GM10847 (cell line): ENCODE data around the gene TMPRSS11B.

Experiments
- POLR2A ChIP-seq: IDR thresholded peaks from 2 replicates; pipeline ENCODE4 v1.6.1; 2011; ENCODE audit not compliant: insufficient read length; ENCODE audit errors: extremely low read depth

TMPRSS11B gene

GRCh38 chr4:68250151-68250930 lies 4.8 kb upstream of the TMPRSS11B start:
- TF ChIP-seq POLR2A: no peak

- TF ChIP-seq POLR2A: no peak
Measured at GRCh38 chr4:68249434-68249833, 3.9 kb upstream of the TMPRSS11B start.

- TF ChIP-seq POLR2A: no peak
Measured at GRCh38 chr4:68240620-68241019, 4.9 kb downstream of the TMPRSS11B start.

- TF ChIP-seq POLR2A: no peak
Measured at GRCh38 chr4:68228568-68228967, 16.9 kb downstream of the TMPRSS11B start.

- TF ChIP-seq POLR2A: no peak
Measured at GRCh38 chr4:68218044-68218443, 27.4 kb downstream of the TMPRSS11B start.

GRCh38 chr4:68216501-68216900 lies 29.0 kb downstream of the TMPRSS11B start:
- no peak for TF ChIP-seq POLR2A

- no peak for TF ChIP-seq POLR2A
Measured at GRCh38 chr4:68209003-68209402, 36.5 kb downstream of the TMPRSS11B start.

- no peak for TF ChIP-seq POLR2A
Measured at GRCh38 chr4:68193194-68193593, 52.3 kb downstream of the TMPRSS11B start.

GRCh38 chr4:68187145-68187544 lies 58.3 kb downstream of the TMPRSS11B start:
- TF ChIP-seq POLR2A: no peak

- TF ChIP-seq POLR2A: no peak
Measured at GRCh38 chr4:68184923-68185322, 60.6 kb downstream of the TMPRSS11B start.

- no peak for TF ChIP-seq POLR2A
Measured at GRCh38 chr4:68183417-68183816, 62.1 kb downstream of the TMPRSS11B start.

- no peak for TF ChIP-seq POLR2A
Measured at GRCh38 chr4:68182382-68182820, 63.1 kb downstream of the TMPRSS11B start.

GRCh38 chr4:68180849-68181526 lies 64.5 kb downstream of the TMPRSS11B start:
- TF ChIP-seq POLR2A: no peak

- no peak for TF ChIP-seq POLR2A
Measured at GRCh38 chr4:68176904-68177303, 68.6 kb downstream of the TMPRSS11B start.
